ENCODE results near the gene KNCN. TPM values are rescaled to one million over a fixed set of nuclear protein-coding genes. Genes with fewer than 3 reads are reported as not detected.

KNCN gene
- total and polyA plus RNA-seq, 7 donors = not detected

- H3K9me3 ChIP-seq = no peaks in the 10 kb centered on the region
- no peaks in the 10 kb centered on the region for H3K36me3 ChIP-seq
- WGBS, 2 donors = 11 to 36% methylated on average over 16 of the region's 16 CpGs
- H3K27me3 ChIP-seq = peaks cover 0 to 45% (median 13%) of the 10 kb centered on the region in 3 donors
- H3K4me3 ChIP-seq = no peak overlapping the region
- intact Hi-C loops (cut with DNase I) = no loop called here
- no peak overlapping the region for H3K27ac ChIP-seq
- no peak for DNase-seq
- peaks cover 0 to 16% (median 2%) of the 10 kb centered on the region in 4 donors for H3K4me1 ChIP-seq
- TF ChIP-seq CTCF (IDR thresholded peaks at IDR 0.05) (no peak), EP300 (IDR thresholded peaks at IDR 0.05) (no peak), POLR2AphosphoS5 (IDR thresholded peaks at IDR 0.05) (no peak), POLR2A (IDR thresholded peaks at IDR 0.05) (no peak)
Measured at GRCh38 chr1:46522184-46522968, 29.1 kb downstream of the KNCN start.

GRCh38 chr1:46521414-46521813, 30.0 kb downstream of the KNCN start:
- intact Hi-C loops (cut with DNase I) = no loop called here
- Histone ChIP-seq H3K9me3 (no peaks in the 10 kb centered on the region), H3K27ac (no peak overlapping the region), H3K4me3 (no peak overlapping the region), H3K27me3 (peaks cover 0 to 39% (median 6%) of the 10 kb centered on the region in 3 donors), H3K4me1 (peaks cover 0 to 16% (median 2%) of the 10 kb centered on the region in 4 donors), H3K36me3 (no peaks in the 10 kb centered on the region)
- TF ChIP-seq EP300 (IDR thresholded peaks at IDR 0.05) (no peak), POLR2A (IDR thresholded peaks at IDR 0.05) (no peak), CTCF (IDR thresholded peaks at IDR 0.05) (no peak), POLR2AphosphoS5 (IDR thresholded peaks at IDR 0.05) (no peak)
- no peak for DNase-seq
- 59 to 63% methylated on average over 2 of the region's 2 CpGs for WGBS, 2 donors

GRCh38 chr1:46520063-46520911, 31.2 kb downstream of the KNCN start:
- Histone ChIP-seq H3K36me3 (no peaks in the 10 kb centered on the region), H3K4me1 (peaks cover 0 to 16% (median 2%) of the 10 kb centered on the region in 4 donors), H3K4me3 (no peak overlapping the region), H3K27me3 (peaks cover 0 to 31% (median 6%) of the 10 kb centered on the region in 3 donors), H3K27ac (no peak overlapping the region), H3K9me3 (no peaks in the 10 kb centered on the region)
- DNase-seq = no peak
- TF ChIP-seq POLR2AphosphoS5 (IDR thresholded peaks at IDR 0.05) = no peak
- TF ChIP-seq CTCF (IDR thresholded peaks at IDR 0.05) = no peak
- TF ChIP-seq POLR2A (IDR thresholded peaks at IDR 0.05) = no peak
- no peak for TF ChIP-seq EP300 (IDR thresholded peaks at IDR 0.05)
- intact Hi-C loops (cut with DNase I) = no loop called here
- 74 to 79% methylated on average over 15 of the region's 15 CpGs for WGBS, 2 donors

GRCh38 chr1:46519209-46519608, 32.2 kb downstream of the KNCN start:
- intact Hi-C loops (cut with DNase I) = no loop called here
- no peak for DNase-seq
- Histone ChIP-seq H3K27me3 (peaks cover 0 to 29% (median 6%) of the 10 kb centered on the region in 3 donors), H3K4me1 (peaks cover 0 to 16% (median 2%) of the 10 kb centered on the region in 4 donors), H3K9me3 (no peaks in the 10 kb centered on the region), H3K27ac (no peak overlapping the region), H3K4me3 (no peak overlapping the region), H3K36me3 (no peaks in the 10 kb centered on the region)
- 78 to 82% methylated on average over 4 of the region's 4 CpGs for WGBS, 2 donors
- TF ChIP-seq EP300 (IDR thresholded peaks at IDR 0.05) (no peak), POLR2A (IDR thresholded peaks at IDR 0.05) (no peak), POLR2AphosphoS5 (IDR thresholded peaks at IDR 0.05) (no peak), CTCF (IDR thresholded peaks at IDR 0.05) (no peak)
